Neuron (in vitro differentiated cells): ENCODE results near the gene SEC11C.

Source experiments
- H2AFZ ChIP-seq: one replicate; pipeline ENCODE4 v1.6.1; 2013; ENCODE audit warnings: low read depth, mild to moderate bottlenecking, inconsistent platforms, low read length, moderate library complexity
- H3K27me3 ChIP-seq: one replicate; pipeline ENCODE4 v1.6.1; 2013; ENCODE audit warnings: low read length; ENCODE audit not compliant: insufficient read depth
- H3K36me3 ChIP-seq: one replicate; pipeline ENCODE4 v1.6.1; 2013; ENCODE audit warnings: low read length; ENCODE audit not compliant: insufficient read depth
- H3K4me1 ChIP-seq: one replicate; pipeline ENCODE4 v1.6.1; 2013; ENCODE audit warnings: low read length; ENCODE audit not compliant: insufficient read depth
- H3K4me3 ChIP-seq: 2 replicates; pipeline ENCODE4 v1.5.1; 2013; ENCODE audit warnings: mild to moderate bottlenecking, low read length, moderate library complexity
- H3K9me3 ChIP-seq: one replicate; pipeline ENCODE4 v1.6.1; 2013; ENCODE audit warnings: low read length

The SEC11C gene

GRCh38 chr18:59200787-59201186 lies 61.1 kb downstream of the SEC11C start:
- no peak overlapping the region for H2AFZ ChIP-seq
- no peak overlapping the region for H3K4me3 ChIP-seq
- H3K9me3 ChIP-seq = no peaks in the 10 kb centered on the region
- no peaks in the 10 kb centered on the region for H3K36me3 ChIP-seq
- peaks cover 28% of the 10 kb centered on the region for H3K27me3 ChIP-seq
- no peaks in the 10 kb centered on the region for H3K4me1 ChIP-seq

GRCh38 chr18:59202258-59202820 lies 62.7 kb downstream of the SEC11C start:
- Histone ChIP-seq H3K4me3 (no peak overlapping the region), H3K36me3 (no peaks in the 10 kb centered on the region), H3K9me3 (no peaks in the 10 kb centered on the region), H3K27me3 (peaks cover 38% of the 10 kb centered on the region), H2AFZ (no peak overlapping the region), H3K4me1 (no peaks in the 10 kb centered on the region)

- peaks cover 26% of the 10 kb centered on the region for H3K27me3 ChIP-seq
- no peaks in the 10 kb centered on the region for H3K4me1 ChIP-seq
- no peaks in the 10 kb centered on the region for H3K9me3 ChIP-seq
- H3K4me3 ChIP-seq = no peak overlapping the region
- no peak overlapping the region for H2AFZ ChIP-seq
- no peaks in the 10 kb centered on the region for H3K36me3 ChIP-seq
These were observed 67.8 kb downstream of the SEC11C start for GRCh38 chr18:59207506-59207905.
